ENCODE results near the gene AIFM3.
A peak's percentile ranks its signal among the peaks of the same experiment; 100 is the strongest.

AIFM3 gene

GRCh38 chr22:21010426-21011113, 43.5 kb downstream of the AIFM3 start:
- DNase-seq: no peak

- DNase-seq: no peak
Observed at GRCh38 chr22:21012446-21013407, 45.7 kb downstream of the AIFM3 start.

- no peak for DNase-seq
Observed at GRCh38 chr22:21013657-21014201, 46.7 kb downstream of the AIFM3 start.

GRCh38 chr22:21014202-21014725, 47.2 kb downstream of the AIFM3 start:
- peak; percentile 94 for DNase-seq

- no peak for DNase-seq
Observed at GRCh38 chr22:21014726-21015465, 47.8 kb downstream of the AIFM3 start, which contains the start of gene P2RX6. P2RX6 (plus strand) TSS chr22:21015165; CDS start chr22:21015175, 10 bp downstream.

GRCh38 chr22:21015466-21016006, 48.5 kb downstream of the AIFM3 start:
- DNase-seq: no peak

GRCh38 chr22:21016644-21017420, 49.8 kb downstream of the AIFM3 start:
- DNase-seq: no peak

GRCh38 chr22:21018314-21018713, 51.3 kb downstream of the AIFM3 start:
- no peak for DNase-seq

- DNase-seq: peak; percentile 8
Observed at GRCh38 chr22:21020802-21021429, 53.9 kb downstream of the AIFM3 start.

- DNase-seq: no peak
Observed at GRCh38 chr22:21022507-21022906, 55.5 kb downstream of the AIFM3 start.

- no peak for DNase-seq
Observed at GRCh38 chr22:21022955-21023614, 56.0 kb downstream of the AIFM3 start.

- DNase-seq: no peak
Observed at GRCh38 chr22:21025266-21025665, 58.2 kb downstream of the AIFM3 start.

GRCh38 chr22:21025763-21026755, 59.0 kb downstream of the AIFM3 start:
- DNase-seq: no peak

- DNase-seq: no peak
Observed at GRCh38 chr22:21026783-21027692, 60.0 kb downstream of the AIFM3 start.

GRCh38 chr22:21028277-21029251, 61.5 kb downstream of the AIFM3 start:
- DNase-seq: no peak

GRCh38 chr22:21029486-21030025, 62.5 kb downstream of the AIFM3 start:
- no peak for DNase-seq
